SK-N-MC (cell line): Measurements from ENCODE around the gene HOMER3.
"Not testable (repeated sequence)": the region's sequence is repeated elsewhere in the genome, so short reads cannot be mapped to it uniquely, and the experiment has no call there.

Experiments
- DNase-seq: peaks from one replicate; pipeline ENCODE4 v3.0.0-alpha.2; 2011; ENCODE audit warnings: low read depth, low spot score
- H3K27ac ChIP-seq: fragments of 200-600 bp; sonication (generic); 2 replicates; pipeline ENCODE4 v1.5.1; 2016; ENCODE audit warnings: mixed run types
- H3K36me3 ChIP-seq: fragments of 200-600 bp; sonication (generic); 2 replicates; pipeline ENCODE4 v1.6.1; 2017; ENCODE audit warnings: antibody characterized with exemption, low read length, mixed read lengths; ENCODE audit not compliant: insufficient read depth
- H3K4me3 ChIP-seq: fragments of 200-600 bp; sonication (generic); 2 replicates; pipeline ENCODE4 v1.5.1; 2016
- H3K9ac ChIP-seq: fragments of 200-600 bp; sonication (generic); 2 replicates; pipeline ENCODE4 v1.8.0; 2017; ENCODE audit warnings: mixed run types, mixed read lengths; ENCODE audit not compliant: insufficient read length
- H3K9me3 ChIP-seq: fragments of 200-600 bp; sonication (generic); 2 replicates; pipeline ENCODE4 v1.6.1; 2017; ENCODE audit warnings: low read depth, mild to moderate bottlenecking, antibody characterized with exemption, low read length, moderate library complexity, mixed read lengths
- EZH2 ChIP-seq: fragments of 200-600 bp; sonication (generic); IDR thresholded peaks from one replicate; pipeline ENCODE4 v1.6.1; 2017; ENCODE audit warnings: antibody characterized with exemption
- FOXP2 ChIP-seq: optimal IDR thresholded peaks from 2 replicates; pipeline ENCODE3; 2011; ENCODE audit warnings: mild to moderate bottlenecking, moderate library complexity; ENCODE audit not compliant: insufficient read depth; ENCODE audit errors: extremely low read length, control extremely low read depth
- POLR2AphosphoS5 ChIP-seq: IDR thresholded peaks from 2 replicates; pipeline ENCODE4 v1.6.1; 2012; ENCODE audit warnings: mild to moderate bottlenecking, low read depth, low read length, borderline replicate concordance

The HOMER3 gene

DNA sequence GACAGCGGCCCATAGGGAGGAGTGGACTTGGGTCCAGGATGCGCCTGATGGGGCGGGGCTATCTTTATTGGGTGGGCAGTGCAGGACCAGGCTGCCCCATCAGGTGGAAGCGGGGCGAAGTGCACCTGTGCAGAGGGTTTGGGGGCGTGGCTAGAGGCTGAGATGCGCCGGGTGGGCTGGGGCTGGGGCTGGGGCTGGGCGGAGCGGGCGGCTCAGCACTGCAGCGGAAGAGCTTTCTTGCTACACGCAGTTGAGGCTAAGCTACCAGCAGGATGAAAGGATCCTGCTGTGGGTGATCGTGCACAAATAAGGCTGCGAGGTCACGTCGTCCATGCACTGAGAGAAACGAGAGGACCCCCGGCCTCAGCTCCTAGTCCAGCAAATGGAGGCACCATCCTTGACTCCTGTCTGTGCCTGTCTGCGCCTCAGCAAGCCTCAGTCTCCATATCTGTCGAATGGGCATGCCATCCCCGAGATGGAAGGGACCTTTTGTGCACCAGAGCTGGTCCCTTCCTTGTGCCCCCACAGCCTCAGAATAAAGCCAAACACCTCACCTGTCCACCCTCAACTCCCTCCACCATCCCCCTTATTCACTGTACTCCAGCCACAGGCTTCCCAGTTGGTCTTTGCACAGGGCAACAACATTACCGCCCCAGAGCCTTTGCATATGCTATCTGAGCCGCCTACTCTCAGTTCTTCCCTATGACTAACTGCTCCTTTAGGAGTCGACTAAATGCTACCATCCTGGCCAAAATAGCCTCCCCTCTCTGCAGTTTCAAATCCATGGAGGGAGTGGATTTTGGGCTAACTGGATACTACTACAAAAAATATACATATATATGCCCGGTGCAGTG lies 21.0 kb upstream of the HOMER3 start:
- Histone ChIP-seq H3K9ac (no peak overlapping the region), H3K36me3 (no peaks in the 10 kb centered on the region), H3K9me3 (no peaks in the 10 kb centered on the region), H3K4me3 (no peak overlapping the region), H3K27ac (no peak overlapping the region)
- no peak for DNase-seq
- TF ChIP-seq POLR2AphosphoS5 = no peak
- no peak for TF ChIP-seq FOXP2
- TF ChIP-seq EZH2 = no peak

GRCh38 chr19:18960370-18960769 lies 19.4 kb upstream of the HOMER3 start:
- no peaks in the 10 kb centered on the region for H3K9me3 ChIP-seq
- H3K36me3 ChIP-seq = no peaks in the 10 kb centered on the region
- no peak for DNase-seq
- H3K9ac ChIP-seq = no peak overlapping the region
- TF ChIP-seq EZH2 (no peak), POLR2AphosphoS5 (no peak), FOXP2 (no peak)
- H3K27ac ChIP-seq = no peak overlapping the region
- H3K4me3 ChIP-seq = no peak overlapping the region

DNA sequence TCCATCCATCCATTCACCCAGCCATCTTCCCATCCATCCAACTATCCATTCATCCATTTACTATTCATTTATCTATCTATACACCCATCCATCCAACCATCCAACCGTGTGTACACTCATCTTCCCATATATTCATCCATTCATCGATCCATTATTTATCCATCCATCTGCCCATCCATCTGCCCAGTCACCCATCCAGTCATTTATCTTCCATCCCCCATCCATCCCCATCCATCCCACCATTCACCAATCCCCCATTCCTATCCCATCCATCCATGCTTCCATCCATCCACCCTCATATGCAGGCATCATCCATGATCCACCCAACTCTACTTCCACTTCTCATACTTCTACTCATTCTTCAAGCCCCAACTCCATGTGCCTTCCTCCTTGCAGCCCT lies 14.0 kb upstream of the HOMER3 start:
- TF ChIP-seq POLR2AphosphoS5 (no peak), EZH2 (no peak), FOXP2 (no peak)

GRCh38 chr19:18954094-18954493 lies 13.1 kb upstream of the HOMER3 start:
- no peaks in the 10 kb centered on the region for H3K36me3 ChIP-seq
- no peak overlapping the region for H3K9ac ChIP-seq
- H3K27ac ChIP-seq = no peak overlapping the region
- H3K4me3 ChIP-seq = no peak overlapping the region
- no peak for DNase-seq
- TF ChIP-seq FOXP2 = no peak
- TF ChIP-seq EZH2 = no peak
- TF ChIP-seq POLR2AphosphoS5 = no peak
- H3K9me3 ChIP-seq = no peaks in the 10 kb centered on the region

More for the DNA sequence above, 14.0 kb upstream of the HOMER3 start:
- Histone ChIP-seq H3K9me3 (no peaks in the 10 kb centered on the region), H3K9ac (no peak overlapping the region), H3K27ac (no peak overlapping the region), H3K4me3 (no peak overlapping the region), H3K36me3 (no peaks in the 10 kb centered on the region)
- DNase-seq = no peak

DNA sequence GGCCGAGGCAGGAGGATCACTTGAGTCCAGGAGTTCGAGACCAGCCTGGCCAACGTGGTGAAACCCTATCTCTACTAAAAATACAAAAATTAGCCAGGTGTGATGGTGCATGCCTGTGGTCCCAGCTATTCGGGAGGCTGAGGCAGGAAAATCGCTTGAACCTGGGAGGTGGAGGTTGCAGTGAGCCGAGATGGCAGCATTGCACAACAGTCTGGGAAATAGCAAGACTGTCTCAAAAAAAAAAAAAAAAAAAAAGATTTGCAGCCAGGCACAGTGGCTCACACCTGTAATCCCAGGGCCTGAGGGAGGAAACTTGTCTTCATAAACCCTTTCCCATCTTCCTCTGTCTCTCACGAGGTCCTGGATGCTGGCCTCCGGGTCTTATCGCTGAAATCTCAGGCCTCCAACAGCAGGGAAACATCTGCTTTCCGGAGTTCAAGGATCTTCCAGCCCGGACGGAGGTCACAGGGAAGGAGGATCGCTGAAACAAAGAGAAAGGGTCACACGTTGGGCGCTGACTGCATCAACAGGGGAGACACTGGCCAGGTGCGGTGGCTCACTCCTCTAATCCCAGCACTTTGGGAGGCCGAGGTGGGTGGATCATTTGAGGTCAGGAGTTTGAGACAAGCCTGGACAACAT lies 11.5 kb upstream of the HOMER3 start:
- DNase-seq, H3K36me3 ChIP-seq, H3K9me3 ChIP-seq, H3K4me3 ChIP-seq, H3K9ac ChIP-seq, H3K27ac ChIP-seq: not testable (repeated sequence)

GRCh38 chr19:18951721-18952281 lies 10.8 kb upstream of the HOMER3 start:
- DNase-seq = no peak
- Histone ChIP-seq H3K9me3 (no peaks in the 10 kb centered on the region), H3K36me3 (no peaks in the 10 kb centered on the region), H3K9ac (no peak overlapping the region), H3K4me3 (no peak overlapping the region), H3K27ac (no peak overlapping the region)
- TF ChIP-seq EZH2 = no peak
- TF ChIP-seq POLR2AphosphoS5 = no peak
- no peak for TF ChIP-seq FOXP2

- TF ChIP-seq POLR2AphosphoS5 = no peak
- no peak for TF ChIP-seq EZH2
- no peak for TF ChIP-seq FOXP2
- Histone ChIP-seq H3K4me3 (no peak overlapping the region), H3K27ac (no peak overlapping the region)
Observed at GRCh38 chr19:18949858-18950257, 8.8 kb upstream of the HOMER3 start.

DNA sequence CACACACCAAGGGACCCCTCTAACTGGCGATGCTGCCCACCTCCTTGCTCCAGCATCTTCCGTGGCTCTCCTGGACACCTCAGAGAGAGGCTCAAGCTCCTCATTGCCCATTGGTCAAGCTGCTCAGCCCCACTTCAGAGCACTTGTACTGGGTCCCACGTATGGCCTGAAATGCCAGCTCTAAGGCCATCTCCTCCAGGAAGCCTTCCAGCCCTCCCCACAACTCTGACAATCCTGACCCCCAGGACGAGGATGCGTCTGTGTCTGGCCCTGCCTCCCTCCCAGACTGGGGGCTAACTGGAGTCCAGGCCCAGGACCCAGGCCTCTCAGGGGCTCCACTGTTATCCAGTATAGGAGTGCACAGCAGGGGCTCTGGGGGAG lies 7.9 kb upstream of the HOMER3 start:
- Histone ChIP-seq H3K27ac (no peak overlapping the region), H3K9me3 (no peaks in the 10 kb centered on the region)

More at GRCh38 chr19:18949858-18950257, 8.8 kb upstream of the HOMER3 start:
- H3K36me3 ChIP-seq = no peaks in the 10 kb centered on the region
- no peaks in the 10 kb centered on the region for H3K9me3 ChIP-seq
- H3K9ac ChIP-seq = no peak overlapping the region
- no peak for DNase-seq

More for the DNA sequence above, 7.9 kb upstream of the HOMER3 start:
- TF ChIP-seq POLR2AphosphoS5 = no peak
- TF ChIP-seq FOXP2 = no peak
- TF ChIP-seq EZH2 = no peak
- no peak for DNase-seq
- Histone ChIP-seq H3K9ac (no peak overlapping the region), H3K36me3 (no peaks in the 10 kb centered on the region), H3K4me3 (no peak overlapping the region)
